Thymus (tissue), 11 donors: ENCODE data around the gene MEI1. TPM values are rescaled to one million over a fixed set of nuclear protein-coding genes. Genes with fewer than 3 reads are reported as not detected.
"Not testable (repeated sequence)": the region's sequence is repeated elsewhere in the genome, so short reads cannot be mapped to it uniquely, and the experiment has no call there.

ENCODE experiments used
- DNase-seq, 9 donors: peaks; one replicate each; pipeline ENCODE4 v3.0.0-alpha.2; 2013; ENCODE audit warnings: low spot score in 9 of 9, low read depth in 6 of 9, missing footprints in 1 of 9
- H3K27ac ChIP-seq, 2 donors: one replicate each; pipeline ENCODE4 v1.5.1; 2013; ENCODE audit warnings: control low read depth in 1 of 2, low read depth in 1 of 2, low read length in 1 of 2, mild to moderate bottlenecking in 1 of 2, moderate library complexity in 1 of 2
- H3K27me3 ChIP-seq, 2 donors: one replicate each; pipeline ENCODE4 v1.5.1; 2013; ENCODE audit warnings: low read length in 1 of 2; ENCODE audit not compliant: control insufficient read depth in 2 of 2, insufficient read depth in 1 of 2
- H3K36me3 ChIP-seq, 2 donors: one replicate each; pipeline ENCODE4 v1.5.1; 2013; ENCODE audit warnings: low read length in 1 of 2, mild to moderate bottlenecking in 1 of 2, moderate library complexity in 1 of 2; ENCODE audit not compliant: control insufficient read depth in 2 of 2, insufficient read depth in 2 of 2
- H3K4me1 ChIP-seq, 2 donors: one replicate each; pipeline ENCODE4 v1.5.1; 2013; ENCODE audit warnings: low read length in 2 of 2; ENCODE audit not compliant: control insufficient read depth in 2 of 2, insufficient read depth in 2 of 2
- H3K4me3 ChIP-seq, 2 donors: one replicate each; pipeline ENCODE4 v1.5.1; 2013; ENCODE audit warnings: low read length in 2 of 2, control low read depth in 1 of 2, mild to moderate bottlenecking in 1 of 2
- H3K9me3 ChIP-seq, 2 donors: one replicate each; pipeline ENCODE4 v1.5.1; 2013; ENCODE audit warnings: low read length in 1 of 2, mild to moderate bottlenecking in 1 of 2; ENCODE audit not compliant: control insufficient read depth in 2 of 2, insufficient read depth in 1 of 2
- WGBS: extraction: QIAGEN DNeasy Blood & Tissue Kit; methylation state at CpG from one replicate; pipeline ENCODE4 v1.1.7; 2013; 5-methylcytosine and 5-hydroxymethylcytosine counted together
- polyA plus RNA-seq: library from polyadenylated mRNA; stranded (reverse); fragments of 200-250 nt; gene quantifications from one replicate; pipeline ENCODE4 v1.2.3, GENCODE V29; 2013
- total RNA-seq: library from RNA; stranded (reverse); fragments of 120-200 nt; gene quantifications from one replicate; pipeline ENCODE4 v1.2.4, GENCODE V29; 2013
- donor health status: healthy.

The MEI1 gene
- total and polyA plus RNA-seq, 2 donors = 9.2 to 14.7 TPM

DNA sequence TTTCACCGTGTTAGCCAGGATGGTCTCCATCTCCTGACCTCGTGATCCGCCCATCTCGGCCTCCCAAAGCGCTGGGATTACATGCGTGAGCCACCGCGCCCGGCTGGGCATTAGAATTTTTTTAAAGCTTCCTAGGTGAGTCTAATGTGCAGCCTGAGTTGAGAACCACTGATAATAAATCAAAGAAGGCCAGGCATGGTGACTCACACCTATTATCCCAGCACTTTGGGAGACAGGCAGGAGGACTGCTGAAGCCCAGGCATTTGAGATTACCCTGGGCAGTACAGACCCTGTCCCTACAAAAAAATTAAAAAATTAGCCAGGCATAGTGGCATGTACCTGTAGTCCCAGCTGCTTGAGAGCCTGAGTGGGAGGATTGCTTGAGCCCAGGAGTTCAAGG is 13.7 kb downstream of the MEI1 start:
- Histone ChIP-seq H3K4me3 (no peak overlapping the region), H3K27me3 (no peaks in the 10 kb centered on the region), H3K4me1 (no peaks in the 10 kb centered on the region), H3K27ac (no peak overlapping the region), H3K36me3 (no peaks in the 10 kb centered on the region), H3K9me3 (no peaks in the 10 kb centered on the region)
- WGBS = 97% methylated on average over 9 of the region's 9 CpGs
- DNase-seq = no peak

DNA sequence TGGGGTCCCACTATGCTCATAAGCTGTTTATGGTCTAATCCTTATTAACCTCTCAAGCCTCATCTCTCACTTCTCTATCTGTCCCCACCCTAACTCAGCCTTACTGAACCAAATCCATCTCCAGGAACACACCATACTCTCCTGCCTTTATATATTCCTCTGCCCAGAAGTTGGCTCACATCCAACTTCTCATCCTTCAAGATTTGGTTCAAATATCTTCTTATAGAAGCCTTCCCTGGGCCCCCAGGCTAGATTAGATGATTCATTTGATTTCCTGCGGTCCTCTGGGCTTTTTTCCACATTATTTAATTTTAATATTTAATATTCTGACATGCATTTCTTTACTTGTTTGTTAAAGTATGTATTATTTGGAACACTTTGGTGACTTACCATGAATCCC is 23.2 kb downstream of the MEI1 start:
- DNase-seq = no peak

DNA sequence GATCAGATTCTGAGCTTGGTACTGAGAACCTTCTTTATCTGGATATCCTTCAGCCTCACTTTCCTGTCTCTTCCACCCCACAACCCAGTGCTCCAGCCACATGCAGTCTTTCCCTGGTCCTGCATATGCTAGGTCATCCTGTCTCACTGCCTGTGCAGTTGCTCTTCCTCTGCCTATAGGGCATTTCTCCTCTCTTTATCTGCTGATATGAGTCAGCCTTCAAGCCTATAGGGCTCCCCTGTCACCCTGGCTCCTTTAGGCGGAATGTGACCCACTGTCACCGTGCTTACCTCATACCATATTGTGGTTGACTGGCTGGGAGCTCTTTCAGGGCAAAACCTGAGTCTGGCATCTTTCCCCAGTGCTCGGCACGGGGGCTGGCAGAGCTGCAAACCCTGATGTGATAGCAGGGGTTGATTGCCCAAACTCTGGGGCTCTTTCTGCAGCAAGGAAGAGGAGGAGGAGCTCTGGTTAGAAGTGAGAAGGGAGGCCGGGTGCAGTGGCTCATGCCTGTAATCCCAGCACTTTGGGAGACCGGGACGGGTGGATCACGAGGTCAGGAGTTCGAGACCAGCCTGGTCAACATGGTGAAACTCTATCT is 26.3 kb downstream of the MEI1 start:
- Histone ChIP-seq H3K27ac (no peak overlapping the region), H3K36me3 (no peaks in the 10 kb centered on the region), H3K9me3 (no peaks in the 10 kb centered on the region), H3K27me3 (no peaks in the 10 kb centered on the region), H3K4me1 (no peaks in the 10 kb centered on the region), H3K4me3 (no peak overlapping the region)
- WGBS = 97% methylated on average over 9 of the region's 9 CpGs
- no peak for DNase-seq

More for the DNA sequence above, 23.2 kb downstream of the MEI1 start:
- Histone ChIP-seq H3K4me3 (no peak overlapping the region), H3K4me1 (no peaks in the 10 kb centered on the region), H3K27ac (no peak overlapping the region), H3K36me3 (no peaks in the 10 kb centered on the region), H3K9me3 (no peaks in the 10 kb centered on the region), H3K27me3 (no peaks in the 10 kb centered on the region)
- WGBS = 97% methylated on average over 1 of the region's 1 CpG

DNA sequence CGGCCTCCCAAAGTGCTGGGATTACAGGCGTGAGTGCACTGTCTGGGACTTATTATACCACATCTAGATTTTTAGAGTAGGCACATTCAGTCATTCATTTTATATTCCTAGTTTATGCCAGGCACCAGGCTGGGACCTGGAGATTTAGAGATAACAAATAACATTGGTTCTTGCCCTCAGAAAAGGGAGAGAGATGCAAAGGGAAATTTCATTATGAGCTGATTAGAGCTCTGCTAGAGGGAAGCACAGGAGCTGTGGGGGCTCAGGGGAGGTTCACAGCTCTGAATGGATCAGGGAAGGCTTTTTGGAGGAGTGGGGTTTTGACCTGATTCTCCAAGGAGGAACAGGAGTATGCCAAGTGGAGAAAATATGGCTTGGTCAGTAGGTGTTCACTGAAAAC is 32.3 kb downstream of the MEI1 start:
- no peak overlapping the region for H3K4me3 ChIP-seq
- WGBS = 98% methylated on average over 2 of the region's 2 CpGs

DNA sequence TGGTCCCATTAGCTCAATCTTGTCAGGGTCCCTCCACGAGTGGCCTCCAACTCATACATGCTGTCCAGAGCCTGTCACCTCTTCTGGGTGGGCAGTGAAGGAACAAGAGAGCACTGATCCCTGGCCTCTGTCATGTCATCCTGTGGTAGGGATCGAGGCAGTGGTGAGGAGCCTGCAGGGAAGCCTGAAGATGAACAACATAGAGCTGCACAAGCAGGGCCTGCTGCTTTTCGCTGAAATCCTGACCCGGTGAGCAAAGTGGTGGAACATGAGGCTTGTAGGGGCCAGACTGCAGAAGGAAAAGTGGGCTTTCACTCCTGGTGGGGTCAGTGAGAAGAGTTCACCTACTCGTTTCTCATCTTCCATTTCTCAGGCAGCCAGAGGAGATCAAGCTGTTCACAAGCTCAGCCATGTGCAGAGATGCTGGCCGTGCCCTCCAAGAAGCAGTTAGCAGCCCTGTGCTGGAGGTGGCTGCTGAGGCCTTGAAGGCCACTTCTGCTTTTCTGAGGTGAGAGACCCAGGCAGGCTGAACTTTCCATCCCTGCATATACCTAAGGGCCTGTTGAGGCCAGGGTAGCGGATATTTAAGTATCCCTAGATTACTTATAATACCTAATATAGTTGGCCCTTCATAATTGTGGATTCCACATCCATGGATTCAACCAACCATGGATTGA is 32.9 kb downstream of the MEI1 start:
- Histone ChIP-seq H3K9me3 (no peaks in the 10 kb centered on the region), H3K27ac (no peak overlapping the region), H3K4me3 (no peak overlapping the region), H3K27me3 (no peaks in the 10 kb centered on the region), H3K36me3 (no peaks in the 10 kb centered on the region), H3K4me1 (no peaks in the 10 kb centered on the region)
- WGBS = 94% methylated on average over 7 of the region's 7 CpGs
- no peak for DNase-seq

More for the DNA sequence above, 32.3 kb downstream of the MEI1 start:
- Histone ChIP-seq H3K27me3 (no peaks in the 10 kb centered on the region), H3K36me3 (no peaks in the 10 kb centered on the region), H3K27ac (no peak overlapping the region), H3K9me3 (no peaks in the 10 kb centered on the region), H3K4me1 (no peaks in the 10 kb centered on the region)
- DNase-seq = no peak

DNA sequence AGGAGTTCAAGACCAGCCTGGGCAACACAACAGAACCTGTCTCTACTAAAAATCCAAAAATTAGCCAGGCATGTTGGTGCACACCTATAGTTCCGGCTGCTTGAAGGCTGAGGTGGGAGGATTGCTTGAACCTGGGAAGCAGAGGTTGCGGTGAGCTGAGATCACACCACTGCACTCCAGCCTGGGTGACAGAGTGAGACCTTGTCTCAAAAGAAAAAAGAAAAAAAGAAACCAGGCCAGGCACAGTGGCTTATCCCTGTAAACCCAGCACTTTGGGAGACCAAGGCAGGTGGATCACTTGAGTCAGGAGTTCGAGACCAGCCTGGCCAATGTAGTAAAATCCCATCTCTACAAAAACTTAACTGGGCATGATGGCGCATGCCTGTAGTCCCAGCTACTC is 33.9 kb downstream of the MEI1 start:
- H3K4me1 ChIP-seq, H3K27me3 ChIP-seq, H3K9me3 ChIP-seq, DNase-seq, H3K4me3 ChIP-seq, H3K27ac ChIP-seq, H3K36me3 ChIP-seq: not testable (repeated sequence)
- 98% methylated on average over 4 of the region's 4 CpGs for WGBS

DNA sequence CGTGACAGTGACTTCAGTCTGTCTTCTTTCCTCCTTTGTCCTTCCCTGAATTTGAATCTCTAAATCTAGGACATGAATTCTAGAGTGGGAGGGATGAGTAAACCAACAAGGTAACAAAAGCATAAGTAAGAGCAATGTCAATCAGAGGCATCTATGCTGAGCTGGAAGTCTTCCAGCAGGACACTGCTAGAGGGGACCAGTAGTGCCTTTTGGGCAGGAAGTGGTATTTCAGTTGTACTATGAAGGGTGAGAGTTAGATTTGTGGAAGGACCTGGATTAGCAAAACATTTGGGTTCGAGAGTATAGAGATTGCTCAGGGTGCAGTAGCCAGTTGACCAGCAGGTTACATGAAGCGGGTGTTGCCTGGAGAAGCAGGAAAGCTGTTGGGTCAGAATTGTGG is 40.3 kb downstream of the MEI1 start:
- WGBS = 96% methylated on average over 3 of the region's 3 CpGs
- H3K9me3 ChIP-seq = no peaks in the 10 kb centered on the region
- no peak overlapping the region for H3K27ac ChIP-seq
- H3K4me1 ChIP-seq = no peaks in the 10 kb centered on the region
- no peak overlapping the region for H3K4me3 ChIP-seq
- H3K36me3 ChIP-seq = no peaks in the 10 kb centered on the region
- no peak for DNase-seq
- H3K27me3 ChIP-seq = no peaks in the 10 kb centered on the region

DNA sequence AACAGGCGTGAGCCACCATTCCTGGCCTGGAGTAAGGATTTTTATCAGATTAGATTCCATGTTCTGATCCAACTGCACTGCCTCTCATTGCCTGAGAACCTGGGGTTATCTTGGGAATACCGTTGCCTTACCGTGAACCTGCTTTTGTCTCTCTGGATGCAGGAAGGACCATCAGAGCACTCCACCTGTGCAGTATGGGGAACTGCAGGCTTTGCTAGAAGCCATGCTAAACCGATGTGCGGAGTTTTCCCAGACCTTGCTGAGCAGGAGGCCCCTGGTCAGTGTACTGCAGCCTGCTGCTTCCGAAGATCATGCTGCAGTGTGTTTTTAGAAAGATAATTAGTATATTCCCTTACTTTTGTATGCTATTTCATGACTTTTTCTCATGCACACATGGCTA is 43.6 kb downstream of the MEI1 start:
- H3K27ac ChIP-seq = no peak overlapping the region
- peaks cover 0 to 7% of the 10 kb centered on the region in 2 donors for H3K27me3 ChIP-seq
- DNase-seq = no peak
- H3K9me3 ChIP-seq = no peaks in the 10 kb centered on the region
- no peaks in the 10 kb centered on the region for H3K36me3 ChIP-seq
- no peak overlapping the region for H3K4me3 ChIP-seq
- no peaks in the 10 kb centered on the region for H3K4me1 ChIP-seq
- 75% methylated on average over 6 of the region's 6 CpGs for WGBS

DNA sequence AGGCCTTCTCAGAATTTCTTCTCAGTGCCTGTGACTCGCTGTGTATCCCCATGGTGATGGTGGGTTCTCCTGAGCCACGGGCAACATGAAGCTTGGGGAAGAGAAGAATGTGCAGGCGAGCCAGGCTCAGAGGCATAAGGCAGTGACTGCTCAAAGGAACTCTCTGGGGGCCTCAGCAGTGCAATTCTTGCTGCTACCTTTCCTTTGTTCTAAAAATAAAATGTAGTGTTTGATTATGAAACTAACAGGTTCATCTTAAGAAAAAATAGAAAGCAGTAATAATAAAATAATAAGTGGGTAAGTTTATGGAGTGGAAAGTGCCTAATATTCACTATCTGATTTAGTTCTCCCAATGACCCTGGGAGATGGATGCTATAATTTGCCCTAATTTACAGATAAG is 46.7 kb downstream of the MEI1 start:
- 83% methylated on average over 3 of the region's 3 CpGs for WGBS
- Histone ChIP-seq H3K27me3 (peaks cover 0 to 9% of the 10 kb centered on the region in 2 donors), H3K9me3 (no peaks in the 10 kb centered on the region), H3K4me3 (no peak overlapping the region), H3K4me1 (no peaks in the 10 kb centered on the region), H3K27ac (no peak overlapping the region), H3K36me3 (no peaks in the 10 kb centered on the region)
- DNase-seq = no peak
